ENCODE results near the gene BRICD5.

DNA sequence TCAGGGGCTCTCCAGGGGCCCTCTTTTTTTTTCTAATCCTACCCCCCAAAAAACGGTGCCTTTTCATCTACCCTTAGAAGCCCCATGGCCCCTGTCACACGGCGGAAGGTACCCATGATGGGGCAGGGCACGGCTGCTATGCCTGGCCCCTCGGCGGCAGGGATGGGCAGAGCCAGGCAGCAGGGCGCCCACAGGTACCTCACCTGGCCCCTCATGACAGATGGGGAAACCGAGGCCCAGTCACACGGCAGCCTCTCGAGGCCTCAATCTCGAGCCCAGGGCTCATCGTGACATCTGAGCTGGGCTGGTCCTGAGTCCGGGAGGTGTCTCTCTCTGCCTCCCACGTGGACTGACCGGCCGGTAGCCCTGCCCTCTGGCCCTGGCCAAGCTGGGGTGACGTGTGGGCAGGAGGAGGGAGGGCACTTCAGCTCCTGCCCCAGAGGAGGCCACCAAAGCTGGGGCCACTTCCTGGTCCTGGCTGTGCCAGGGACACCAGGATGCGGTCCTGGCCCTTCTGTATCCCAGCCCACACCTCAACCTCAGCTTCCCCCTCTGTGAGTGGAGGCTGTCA, 43.5 kb downstream of the BRICD5 start:
- no peak for TF ChIP-seq CTCF (IDR thresholded peaks at IDR 0.05)
- no peak for TF ChIP-seq POLR2A (IDR thresholded peaks at IDR 0.05)
